Measurements from ENCODE around the gene ATP6V0E1.

The ATP6V0E1 gene

GRCh38 chr5:172957458-172957857 is 26.1 kb upstream of the ATP6V0E1 start:
- no peak for DNase-seq

- DNase-seq: no peak
Observed at GRCh38 chr5:172958331-172959046, 25.1 kb upstream of the ATP6V0E1 start.

- DNase-seq: no peak
Observed at GRCh38 chr5:172959824-172960799, 23.5 kb upstream of the ATP6V0E1 start.

GRCh38 chr5:172969921-172970320 is 13.7 kb upstream of the ATP6V0E1 start:
- DNase-seq: no peak

- no peak for DNase-seq
Observed at GRCh38 chr5:172971482-172971881, 12.1 kb upstream of the ATP6V0E1 start.

- DNase-seq: no peak
Observed at GRCh38 chr5:172972552-172972951, 11.0 kb upstream of the ATP6V0E1 start.

GRCh38 chr5:172973127-172973916 is 10.2 kb upstream of the ATP6V0E1 start:
- no peak for DNase-seq

- no peak for DNase-seq
Observed at GRCh38 chr5:172973931-172974330, 9.6 kb upstream of the ATP6V0E1 start.

- no peak for DNase-seq
Observed at GRCh38 chr5:172975289-172975688, 8.3 kb upstream of the ATP6V0E1 start.

GRCh38 chr5:172979778-172980177 is 3.8 kb upstream of the ATP6V0E1 start:
- DNase-seq: no peak

GRCh38 chr5:172981931-172982330 is 1.6 kb upstream of the ATP6V0E1 start:
- no peak for DNase-seq

- DNase-seq: peak; percentile 12
Observed at GRCh38 chr5:172984244-172984953, 828 bp downstream of the ATP6V0E1 start.

- no peak for DNase-seq
Observed at GRCh38 chr5:172985596-172985995, 2.0 kb downstream of the ATP6V0E1 start.

GRCh38 chr5:172988276-172988675 is 4.7 kb downstream of the ATP6V0E1 start:
- no peak for DNase-seq

- no peak for DNase-seq
Observed at GRCh38 chr5:172990776-172991175, 7.2 kb downstream of the ATP6V0E1 start.

GRCh38 chr5:172994405-172994804 is 10.8 kb downstream of the ATP6V0E1 start:
- no peak for DNase-seq

GRCh38 chr5:172999372-172999973 is 15.9 kb downstream of the ATP6V0E1 start:
- DNase-seq: no peak

GRCh38 chr5:172999974-173000373 is 16.4 kb downstream of the ATP6V0E1 start:
- DNase-seq: no peak

- DNase-seq: no peak
Observed at GRCh38 chr5:173001229-173001841, 17.8 kb downstream of the ATP6V0E1 start.

- no peak for DNase-seq
Observed at GRCh38 chr5:173003360-173003759, 19.8 kb downstream of the ATP6V0E1 start.

GRCh38 chr5:173004013-173004412 is 20.4 kb downstream of the ATP6V0E1 start:
- DNase-seq: no peak

- DNase-seq: no peak
Observed at GRCh38 chr5:173004447-173004846, 20.9 kb downstream of the ATP6V0E1 start.
